Stomach (tissue), 19 donors: ENCODE results near the gene COG7. TPM values are rescaled to one million over a fixed set of nuclear protein-coding genes. Genes with fewer than 3 reads are reported as not detected.

ENCODE experiments used
- DNase-seq, 2 donors: peaks; one replicate each; pipeline versions ENCODE4 v3.0.0 to v3.0.0-alpha.2; 2013 to 2019
- H3K27ac ChIP-seq, 5 donors: fragments of 200-600 bp in 4 of 5; sonication (generic) in 4 of 5; one replicate each; pipeline ENCODE4 v1.5.1; 2013 to 2019; ENCODE audit warnings: mild to moderate bottlenecking in 1 of 5, moderate library complexity in 1 of 5
- H3K27me3 ChIP-seq, 3 donors: fragments of 200-600 bp; sonication (generic); one replicate each; pipeline ENCODE4 v1.5.1; 2017 to 2019; ENCODE audit warnings: mixed run types in 1 of 3
- H3K36me3 ChIP-seq, 4 donors: fragments of 200-600 bp; sonication (generic); 1 replicate in 3 of 4; 2 replicates in 1 of 4; pipeline ENCODE4 v1.5.1; 2016 to 2019
- H3K4me1 ChIP-seq, 4 donors: fragments of 200-600 bp; sonication (generic); one replicate each; pipeline ENCODE4 v1.5.1; 2016 to 2019
- H3K4me3 ChIP-seq, 4 donors: fragments of 200-600 bp; sonication (generic) in 3 of 4; one replicate each; pipeline ENCODE4 v1.5.1; 2016 to 2019; ENCODE audit warnings: mild to moderate bottlenecking in 1 of 4
- H3K9me3 ChIP-seq, 4 donors: fragments of 200-600 bp; sonication (generic); one replicate each; pipeline ENCODE4 v1.5.1; 2016 to 2019
- CTCF ChIP-seq, 7 experiments: fragments of 450-650 bp in 4 of 7; fragments of 200-600 bp in 3 of 7; sonication (generic) in 3 of 7; IDR thresholded peaks; one replicate each; pipeline ENCODE4 v1.5.1; 2016 to 2019; ENCODE audit warnings: antibody characterized with exemption in 7 of 7, control low read depth in 2 of 7, mild to moderate bottlenecking in 1 of 7
- EP300 ChIP-seq: sonication (generic); formaldehyde crosslinking; IDR thresholded peaks from one replicate; pipeline ENCODE4 v1.6.1; 2017; ENCODE audit warnings: antibody characterized with exemption
- POLR2A ChIP-seq, 4 donors: fragments of 450-650 bp; IDR thresholded peaks; one replicate each; pipeline ENCODE4 v1.6.1; 2016; ENCODE audit warnings: antibody characterized with exemption in 4 of 4, control low read depth in 2 of 4, mild to moderate bottlenecking in 1 of 4, moderate library complexity in 1 of 4
- POLR2AphosphoS5 ChIP-seq, 3 donors: sonication (generic); formaldehyde crosslinking; IDR thresholded peaks; one replicate each; pipeline ENCODE4 v1.6.1; 2016; ENCODE audit warnings: antibody characterized with exemption in 3 of 3
- WGBS, 5 donors: extraction: QIAGEN DNeasy Blood & Tissue Kit in 3 of 5; methylation state at CpG; one replicate each; pipeline versions ENCODE4 v1.1.5 to v1.1.7; 2013 to 2018; 5-methylcytosine and 5-hydroxymethylcytosine counted together
- intact Hi-C: fragments of 100-400 bp; cut with DNase I; formaldehyde crosslinking; loops from one replicate; pipeline ENCODE4 v1.15.1; 2023; ENCODE audit warnings: low total_unique reads
- long read RNA-seq, 10 donors: transcript quantifications; one replicate each; lab custom pipeline, GENCODE V29; 2026
- polyA plus RNA-seq, 3 donors: library from polyadenylated mRNA; stranded (reverse); fragments of 200-250 nt; gene quantifications; one replicate each; pipeline ENCODE4 v1.2.3, GENCODE V29; 2013
- total RNA-seq, 5 donors: library from RNA; depleted of rRNA; stranded (reverse); fragments of >200 nt; gene quantifications; one replicate each; pipeline versions ENCODE4 v1.1.0 to v1.2.3, GENCODE V29; 2014 to 2016
- donor health status: healthy with polysubstance abuse.
- donor health status: Bipolar disorder and iron deficiency.
- donor health status: healthy.

Gene COG7
- total RNA-seq (10 to 100 TPM; 17.4 to 80.5 (median 30.4) TPM), polyA plus RNA-seq (10 to 100 TPM; 11.0 to 25.7 (median 20.2) TPM)
- long read RNA-seq, donor 1 = 0 reads
- long read RNA-seq, donor 2, partial matches to known transcripts = 0 of 2 reads
- long read RNA-seq, donor 2, other reads (novel, unspliced or antisense) = 0 of 2 reads
- long read RNA-seq, donor 3, partial matches to known transcripts = 0 of 1 reads
- long read RNA-seq, donor 3, other reads (novel, unspliced or antisense) = 0 of 1 reads
- long read RNA-seq, donor 4 = 0 reads
- long read RNA-seq, donor 5, partial matches to known transcripts = 0 of 3 reads
- long read RNA-seq, donor 5, other reads (novel, unspliced or antisense) = 0 of 3 reads
- long read RNA-seq, donor 6, transcript COG7-201 (17 exons, 2,926 nt) = major isoform, 6 of 6 reads
- long read RNA-seq, donor 6, partial matches to known transcripts = 0 of 6 reads
- long read RNA-seq, donor 6, other reads (novel, unspliced or antisense) = 0 of 6 reads
- long read RNA-seq, donor 7, partial matches to known transcripts = 0 of 4 reads
- long read RNA-seq, donor 7, other reads (novel, unspliced or antisense) = 0 of 4 reads
- long read RNA-seq, donor 8, partial matches to known transcripts = 6 of 8 reads
- long read RNA-seq, donor 8, other reads (novel, unspliced or antisense) = 0 of 8 reads
- long read RNA-seq, donor 9, partial matches to known transcripts = 0 of 1 reads
- long read RNA-seq, donor 9, other reads (novel, unspliced or antisense) = 0 of 1 reads
- long read RNA-seq, donor 10, partial matches to known transcripts = 0 of 2 reads
- long read RNA-seq, donor 10, other reads (novel, unspliced or antisense) = 0 of 2 reads

GRCh38 chr16:23452572-23453337 lies at the start of gene COG7:
Gene COG7 (minus strand): TSS chr16:23453189. CDS start chr16:23452994, 195 bp downstream.
- WGBS, 5 donors = 0 to 1% (median 1%) methylated on average over 32 to 57 of the region's 57 CpGs
- intact Hi-C loops = no loop called here

GRCh38 chr16:23502466-23502865 lies 49.5 kb upstream of the COG7 start:
- intact Hi-C loops = no loop called here
- no peaks in the 10 kb centered on the region for H3K27me3 ChIP-seq
- WGBS, 5 donors = 55 to 80% (median 70%) methylated on average over 2 of the region's 2 CpGs
- no peak overlapping the region for H3K4me3 ChIP-seq
- H3K4me1 ChIP-seq = peaks cover 55 to 99% (median 84%) of the 10 kb centered on the region in 4 donors
- no peak for DNase-seq
- H3K36me3 ChIP-seq = peaks cover 0 to 5% (median 0%) of the 10 kb centered on the region in 4 donors
- H3K27ac ChIP-seq = peak overlapping the region in 1 of 5 donors; percentile 1
- no peaks in the 10 kb centered on the region for H3K9me3 ChIP-seq
- TF ChIP-seq CTCF (IDR thresholded peaks at IDR 0.05) = no peak
- TF ChIP-seq POLR2AphosphoS5 (IDR thresholded peaks at IDR 0.05) = no peak
- TF ChIP-seq EP300 = no peak
- TF ChIP-seq POLR2A (IDR thresholded peaks at IDR 0.05) = no peak

More at GRCh38 chr16:23452572-23453337, at the start of gene COG7:
- TF ChIP-seq EP300 = no peak
- TF ChIP-seq POLR2AphosphoS5 (IDR thresholded peaks at IDR 0.05) = peak; percentile 59 to 94 (median 70)
- TF ChIP-seq CTCF (IDR thresholded peaks at IDR 0.05) = peak in 1 of 7 experiments; percentile 8
- TF ChIP-seq POLR2A (IDR thresholded peaks at IDR 0.05) = no peak
- Histone ChIP-seq H3K27ac (peak within 1 kb of the TSS; percentile 81 to 90 (median 87)), H3K36me3 (peaks cover 0 to 6% (median 0%) of the 10 kb centered on the region in 4 donors), H3K27me3 (no peaks in the 10 kb centered on the region), H3K4me1 (peaks cover 24 to 62% (median 53%) of the 10 kb centered on the region in 4 donors), H3K4me3 (peak within 1 kb of the TSS; percentile 71 to 96 (median 89)), H3K9me3 (no peaks in the 10 kb centered on the region)
- peak; percentile 88 to 96 for DNase-seq

GRCh38 chr16:23501291-23501690 lies 48.3 kb upstream of the COG7 start:
- intact Hi-C loops = no loop called here
- peak; percentile 48 to 62 for DNase-seq
- H3K4me1 ChIP-seq = peaks cover 45 to 99% (median 84%) of the 10 kb centered on the region in 4 donors
- H3K9me3 ChIP-seq = no peaks in the 10 kb centered on the region
- WGBS, 5 donors = 28 to 68% (median 41%) methylated on average over 5 of the region's 5 CpGs
- no peaks in the 10 kb centered on the region for H3K27me3 ChIP-seq
- no peak overlapping the region for H3K4me3 ChIP-seq
- TF ChIP-seq POLR2AphosphoS5 (IDR thresholded peaks at IDR 0.05) (peak in 2 of 3 donors; percentile 33 to 44), CTCF (IDR thresholded peaks at IDR 0.05) (no peak), EP300 (no peak)
- H3K36me3 ChIP-seq = peaks cover 0 to 5% (median 3%) of the 10 kb centered on the region in 4 donors
- peak overlapping the region in 2 of 5 donors; percentile 1 to 55 for H3K27ac ChIP-seq
